ENCODE data around the gene PRKCB.

PRKCB gene

DNA sequence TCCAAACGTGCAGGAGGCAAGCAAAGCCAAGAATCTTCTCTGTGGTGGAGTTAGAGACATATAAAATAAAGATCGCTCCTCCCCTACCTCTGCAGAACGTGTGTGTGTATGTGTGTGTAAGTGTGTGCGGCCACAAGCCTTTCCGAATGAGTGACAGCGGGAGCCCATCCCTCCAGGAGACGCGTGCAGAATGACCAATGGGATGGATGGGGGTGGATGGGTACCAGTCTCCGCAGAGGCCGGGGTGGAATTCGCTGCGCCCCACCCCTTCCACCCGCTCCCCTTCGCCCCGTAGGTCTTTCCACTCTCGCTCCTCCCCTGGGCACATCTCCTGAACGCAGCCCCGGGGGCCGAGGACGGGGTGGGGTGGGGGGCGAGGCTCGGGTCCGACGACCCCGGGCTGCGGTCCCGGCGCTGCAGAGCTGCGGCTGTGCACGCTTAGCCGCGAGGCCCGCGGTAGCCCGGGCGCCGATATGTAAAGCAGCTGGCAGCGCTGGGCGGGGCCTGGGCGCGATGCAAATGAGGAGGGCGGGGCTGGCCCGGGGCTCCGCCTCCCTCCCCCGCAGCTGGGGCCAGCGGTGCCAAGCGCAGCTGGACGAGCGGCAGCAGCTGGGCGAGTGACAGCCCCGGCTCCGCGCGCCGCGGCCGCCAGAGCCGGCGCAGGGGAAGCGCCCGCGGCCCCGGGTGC lies at the start of gene PRKCB:
PRKCB (plus strand) TSS at position 594 of the 688 bp plus-strand sequence.
- peak; percentile 93 for DNase-seq

DNA sequence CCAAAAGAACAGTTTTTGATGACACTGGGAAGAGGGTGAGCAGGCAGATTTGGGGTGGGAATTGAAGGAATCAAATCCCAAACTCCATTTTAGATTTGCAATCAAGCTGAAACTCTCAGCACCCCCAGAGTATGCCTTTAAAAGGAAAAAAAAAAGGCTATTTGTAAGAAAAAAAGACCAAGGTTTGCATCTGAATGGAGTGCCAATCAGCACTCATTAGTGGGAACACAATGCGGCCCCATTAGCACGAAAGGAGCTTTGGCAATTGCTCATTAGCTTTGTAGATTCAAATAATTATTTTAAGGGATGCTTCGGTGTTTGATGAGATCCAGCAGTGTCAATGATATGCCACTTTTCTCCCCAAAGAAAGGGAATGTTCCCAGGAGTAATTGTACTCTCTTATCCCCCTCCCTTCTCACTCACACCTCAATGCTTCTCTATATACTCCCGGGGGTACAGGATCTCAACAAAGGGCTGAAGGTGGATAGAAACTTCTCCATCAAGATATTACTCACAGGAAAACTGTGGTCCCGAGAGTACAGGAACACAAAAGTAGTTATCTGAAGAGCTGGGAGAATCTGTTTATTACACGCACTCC lies 48.7 kb upstream of the PRKCB start:
- no peak for DNase-seq

DNA sequence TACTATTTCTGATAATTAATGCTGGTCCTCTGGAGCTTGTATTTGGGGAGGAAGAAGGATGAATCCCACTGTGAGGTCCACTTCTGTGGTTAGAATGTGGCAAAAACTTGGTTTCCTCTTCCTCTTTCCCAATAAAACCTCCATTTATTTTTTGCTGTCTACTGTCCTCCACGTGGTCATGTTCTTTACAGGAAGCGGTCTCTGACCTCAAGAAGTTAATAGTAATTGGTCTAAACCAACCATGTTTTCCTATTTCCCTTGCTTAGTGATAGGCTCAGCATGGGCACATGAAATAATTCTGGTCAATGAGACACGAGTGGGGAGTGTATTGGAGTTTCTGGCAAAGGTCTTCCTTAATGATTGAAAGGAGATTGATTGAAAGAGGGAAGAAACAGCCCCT lies 47.1 kb upstream of the PRKCB start:
- DNase-seq, result no peak

DNA sequence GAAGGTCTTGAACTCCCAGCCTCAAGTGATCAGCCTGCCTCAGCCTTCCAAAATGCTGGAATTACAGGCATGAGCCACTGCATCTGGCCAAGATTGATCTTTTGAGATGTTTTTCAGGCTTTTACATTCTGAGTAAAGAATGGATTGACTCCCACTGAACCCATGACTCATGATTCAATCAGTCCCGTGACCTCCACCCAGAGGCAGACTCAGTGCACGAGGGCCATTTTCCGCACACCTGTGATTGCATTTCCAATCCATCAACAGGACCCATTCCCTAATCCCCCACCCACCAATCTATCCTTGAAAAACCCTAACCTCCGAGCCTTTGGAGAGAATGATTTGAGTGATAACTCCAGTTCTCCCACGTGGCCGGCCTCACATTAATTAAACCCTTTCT lies 40.4 kb upstream of the PRKCB start:
- no peak for DNase-seq

DNA sequence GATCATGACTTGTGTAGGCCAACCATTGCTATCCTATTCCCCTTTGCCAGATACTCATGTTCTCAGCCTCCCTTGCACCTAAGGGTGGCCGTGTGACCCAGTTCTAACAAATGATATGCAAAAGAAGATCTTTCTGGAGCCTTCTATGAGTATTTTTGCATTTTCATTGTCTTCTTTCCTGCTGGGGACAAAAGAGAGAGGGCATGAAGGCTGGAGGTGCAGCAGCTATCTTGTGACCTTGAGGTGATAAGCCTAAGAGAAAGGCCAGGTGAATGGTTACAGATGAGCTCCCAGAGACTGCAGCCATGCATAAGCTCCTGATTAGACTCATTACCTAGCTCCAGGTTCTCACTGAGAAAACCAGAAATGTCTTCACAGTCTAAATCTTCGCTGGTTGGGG lies 38.8 kb upstream of the PRKCB start:
- no peak for DNase-seq

DNA sequence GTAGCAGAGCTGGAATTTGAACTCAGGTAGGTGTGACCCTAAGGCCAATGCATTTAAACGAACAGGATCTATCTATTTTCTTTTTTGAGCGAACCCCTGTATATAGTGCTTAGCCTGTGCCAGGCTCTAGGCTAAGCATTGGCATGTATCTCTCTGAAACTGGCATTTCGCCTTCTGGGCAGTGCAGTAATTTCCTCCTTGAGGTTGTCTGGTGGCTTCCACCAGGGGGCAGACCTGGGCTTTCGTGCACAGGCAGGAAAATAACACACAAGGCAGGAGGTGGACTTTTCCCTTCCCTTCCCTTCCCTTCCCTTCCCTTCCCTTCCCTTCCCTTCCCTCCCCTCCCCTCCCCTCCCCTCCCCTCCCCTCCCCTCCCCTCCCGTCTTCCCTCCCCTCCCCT lies 34.4 kb upstream of the PRKCB start:
- peak; percentile 80 for DNase-seq

DNA sequence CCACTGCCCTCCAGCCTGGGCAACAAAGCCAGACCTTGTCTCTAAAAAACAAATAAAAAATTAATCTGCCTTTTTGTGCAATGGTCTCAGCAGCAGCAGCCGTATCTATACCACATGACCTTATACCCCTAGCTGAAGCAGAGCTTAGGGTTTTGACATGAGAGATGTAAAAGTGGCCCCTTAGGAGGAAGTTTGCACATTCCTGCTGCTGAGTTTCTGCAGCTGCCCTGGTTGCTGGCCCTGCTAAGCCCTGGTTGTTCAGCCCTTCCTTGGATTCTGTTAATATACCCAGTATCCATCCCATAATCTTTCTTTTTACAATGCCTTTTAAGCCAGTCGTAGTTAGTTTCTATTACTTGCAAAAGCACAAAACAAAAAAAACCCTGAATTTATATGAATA lies 33.0 kb upstream of the PRKCB start:
- no peak for DNase-seq

DNA sequence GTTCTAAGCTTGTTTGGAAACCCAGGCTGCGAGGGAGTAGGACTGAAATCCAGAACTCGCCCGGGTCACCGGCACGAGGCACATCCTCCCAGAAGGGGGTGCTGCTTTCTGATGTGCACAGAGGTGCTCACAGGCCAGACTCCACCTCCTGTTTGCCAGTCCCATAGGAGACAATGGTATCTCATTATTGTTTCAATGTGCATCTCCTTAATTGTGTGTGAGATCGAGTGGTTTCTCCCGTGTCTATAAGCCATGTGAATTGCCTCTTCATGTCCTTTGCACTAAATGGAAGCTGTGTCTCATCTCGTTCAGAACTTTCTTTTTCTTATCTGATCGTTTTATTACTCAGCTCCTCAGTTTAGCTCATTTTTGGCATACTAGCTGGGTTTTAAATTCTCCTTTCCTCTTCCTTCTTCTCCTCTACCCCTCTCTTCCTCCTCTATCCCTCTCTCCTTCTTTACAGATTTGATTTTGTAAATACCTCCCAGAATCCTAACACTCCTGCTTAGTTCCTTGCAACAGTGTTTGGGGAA lies 32.1 kb upstream of the PRKCB start:
- peak; percentile 72 for DNase-seq

DNA sequence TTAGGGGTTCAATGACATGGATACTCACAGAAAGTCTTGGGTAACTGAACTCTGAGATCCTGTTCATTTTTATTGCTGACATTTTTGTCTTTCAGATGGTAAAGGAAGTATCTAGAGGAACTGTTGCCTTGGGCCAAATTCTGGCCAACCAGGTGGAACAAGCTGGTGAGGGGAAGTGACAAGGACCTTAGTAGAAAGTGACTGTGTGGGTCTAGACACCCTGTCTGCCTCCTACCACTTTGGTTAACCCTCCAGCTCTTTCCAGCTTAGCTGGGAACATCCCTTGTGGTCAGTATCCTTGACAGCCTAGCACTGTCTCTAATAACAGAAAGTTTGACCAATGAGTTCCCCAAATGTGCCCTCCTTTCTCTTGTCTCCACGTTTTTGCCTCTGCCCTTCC lies 28.8 kb upstream of the PRKCB start:
- no peak for DNase-seq

DNA sequence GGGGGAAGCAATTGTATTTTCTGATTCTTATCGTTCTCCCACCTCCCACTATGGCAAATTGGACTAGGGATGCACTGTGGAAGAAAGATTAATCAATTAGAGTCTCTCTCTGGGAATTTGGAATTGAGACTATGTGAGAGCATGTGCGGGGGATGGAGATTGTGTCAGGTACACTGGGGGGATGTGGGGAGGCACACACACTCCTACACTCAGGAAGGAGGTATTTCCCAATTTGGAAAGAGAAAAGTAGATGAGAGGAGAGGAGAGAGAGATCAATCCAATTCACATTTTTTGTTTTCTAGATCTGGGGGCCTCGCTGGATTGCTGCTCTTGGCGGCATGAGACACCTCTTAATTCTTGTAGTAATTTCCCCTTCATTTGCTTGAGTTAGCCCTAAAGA lies 14.3 kb upstream of the PRKCB start:
- no peak for DNase-seq

DNA sequence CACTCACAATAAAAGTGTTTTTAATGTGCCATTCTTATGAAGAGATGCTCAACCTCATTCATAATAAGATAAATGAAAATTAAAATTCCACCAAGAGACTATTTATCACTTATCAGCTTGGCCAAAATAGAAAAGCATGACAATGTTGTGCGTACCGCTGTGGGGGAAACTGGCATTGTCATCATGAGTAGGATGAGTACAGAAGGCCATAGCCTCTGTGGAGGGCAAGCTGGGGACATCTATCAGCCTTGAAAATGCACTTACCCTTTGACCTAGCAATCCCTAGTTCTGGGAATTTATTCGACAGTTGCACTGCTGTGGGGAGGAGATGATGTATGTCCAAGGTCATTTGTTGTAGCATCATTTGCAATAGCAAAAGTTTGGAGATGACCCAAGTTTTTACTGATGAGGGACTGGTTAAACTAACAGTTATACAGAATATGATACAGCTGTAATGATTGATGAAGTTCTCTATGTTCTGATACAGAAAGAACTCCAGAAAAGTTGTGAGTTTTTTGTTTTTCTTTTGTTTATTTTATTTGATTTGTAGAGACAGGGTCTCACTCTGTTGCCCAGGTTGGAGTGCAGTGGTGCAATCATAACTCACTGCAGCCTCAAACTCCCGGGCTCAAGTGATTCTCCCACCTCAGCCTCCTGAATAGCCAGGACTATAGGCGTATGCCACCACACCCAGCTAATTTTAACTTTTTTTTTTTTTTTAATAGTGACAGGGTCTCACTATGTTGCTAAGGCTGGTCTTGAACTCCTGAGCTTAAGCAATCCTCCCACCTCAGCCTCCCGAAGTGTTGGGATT lies 13.7 kb upstream of the PRKCB start:
- DNase-seq, result no peak

DNA sequence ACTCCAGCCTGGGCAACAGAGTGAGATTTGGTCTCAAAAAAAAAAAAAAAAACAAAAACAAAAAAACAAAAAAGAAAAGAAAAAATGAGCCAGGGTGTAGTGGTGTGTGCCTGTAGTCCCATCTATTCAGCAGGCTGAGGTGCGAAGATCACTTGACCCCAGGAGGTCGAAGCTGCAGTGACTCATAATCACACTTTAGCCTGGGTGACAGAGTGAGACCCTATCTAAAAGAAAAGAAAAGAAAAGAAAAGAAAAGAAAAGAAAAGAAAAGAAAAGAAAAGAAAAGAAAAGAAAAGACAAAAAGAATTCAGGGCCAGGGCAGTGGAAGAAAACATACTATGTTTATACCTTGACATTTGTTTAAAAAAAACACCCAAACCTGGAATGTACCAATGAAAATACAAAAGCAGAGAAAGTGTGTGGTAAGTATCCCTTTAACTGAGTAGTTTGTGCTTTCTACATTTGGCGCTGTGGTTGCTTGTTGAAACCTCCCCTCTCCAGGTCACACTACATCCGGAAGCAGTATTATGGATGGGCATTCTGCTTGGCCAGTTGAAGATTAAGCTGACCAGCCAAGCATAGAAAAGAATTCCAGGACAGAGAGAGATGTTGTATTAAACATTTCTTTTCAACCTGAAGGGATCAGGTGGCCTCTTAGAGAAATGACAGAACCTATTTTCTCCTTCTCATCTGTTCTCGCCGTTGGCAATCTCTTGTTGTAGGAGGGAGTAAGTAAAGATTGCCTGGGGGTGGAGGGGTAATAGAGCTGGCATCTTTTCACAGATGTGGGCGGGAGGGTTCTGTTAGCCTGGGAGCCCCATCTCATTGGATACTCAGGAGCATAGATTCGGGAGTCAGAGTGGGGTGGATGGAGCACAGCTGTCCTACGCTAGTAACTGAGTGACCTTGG lies 12.1 kb upstream of the PRKCB start:
- no peak for DNase-seq

DNA sequence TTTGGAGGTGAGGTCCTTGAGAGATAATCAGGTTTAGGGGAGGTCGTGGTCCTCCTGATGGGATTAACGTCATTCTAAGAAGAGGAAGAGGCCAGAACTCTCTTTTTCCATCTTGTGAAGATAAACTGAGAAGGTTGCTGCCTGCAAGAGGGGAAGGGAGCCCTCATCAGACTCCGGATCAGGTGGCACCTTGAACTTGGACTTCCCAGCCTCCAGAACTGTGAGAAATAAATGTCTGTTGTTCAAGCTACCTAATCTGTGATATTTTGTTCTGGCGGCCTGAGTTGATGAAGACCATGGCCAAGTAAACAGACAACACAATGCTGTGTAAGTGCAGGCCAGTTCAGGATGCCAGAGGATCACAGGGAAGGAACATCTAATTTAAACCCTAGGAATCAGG lies 10.9 kb upstream of the PRKCB start:
- DNase-seq, result no peak

DNA sequence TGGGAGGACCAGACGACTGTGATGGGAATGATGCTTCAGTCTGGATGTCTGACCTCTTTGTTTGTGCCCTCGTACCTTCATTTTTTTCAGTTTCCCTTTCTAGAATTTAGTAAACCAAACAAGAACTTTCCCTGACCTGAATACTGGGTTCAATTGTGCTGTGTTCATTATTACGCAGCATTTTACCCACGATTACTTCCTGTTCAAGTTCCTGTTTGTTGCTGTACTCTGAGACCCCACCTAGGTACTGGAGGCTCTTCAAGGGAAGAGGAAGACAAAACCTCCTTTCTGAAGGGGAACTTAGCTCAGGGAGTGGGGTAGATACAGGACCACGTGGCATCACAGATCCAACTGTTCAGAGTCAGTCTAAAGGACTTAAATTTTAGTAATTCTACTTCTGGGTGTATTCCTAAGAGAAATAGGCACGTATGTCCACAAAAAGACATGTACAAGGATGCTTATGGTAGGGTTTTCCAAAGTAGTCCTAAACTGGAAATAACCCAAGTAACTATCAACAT lies 9.2 kb upstream of the PRKCB start:
- DNase-seq, result no peak

DNA sequence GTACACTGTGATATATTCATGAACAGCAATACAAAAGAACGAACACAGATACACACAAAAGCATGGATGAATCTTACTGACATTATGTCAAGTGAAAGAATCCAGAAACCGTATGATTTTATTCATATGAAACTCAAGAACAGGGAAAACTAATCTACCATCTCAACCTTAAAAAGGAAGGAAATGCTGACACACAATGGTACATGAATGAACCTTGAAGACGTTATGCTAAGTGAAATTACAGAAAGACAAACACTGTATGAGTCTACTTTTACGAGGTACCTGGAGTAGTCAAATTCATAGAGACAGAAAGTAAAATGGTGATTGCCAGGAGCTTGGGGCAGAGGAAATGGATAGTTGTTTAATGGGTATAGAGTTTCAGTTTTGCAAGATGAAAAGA lies 8.7 kb upstream of the PRKCB start:
- DNase-seq, result no peak

DNA sequence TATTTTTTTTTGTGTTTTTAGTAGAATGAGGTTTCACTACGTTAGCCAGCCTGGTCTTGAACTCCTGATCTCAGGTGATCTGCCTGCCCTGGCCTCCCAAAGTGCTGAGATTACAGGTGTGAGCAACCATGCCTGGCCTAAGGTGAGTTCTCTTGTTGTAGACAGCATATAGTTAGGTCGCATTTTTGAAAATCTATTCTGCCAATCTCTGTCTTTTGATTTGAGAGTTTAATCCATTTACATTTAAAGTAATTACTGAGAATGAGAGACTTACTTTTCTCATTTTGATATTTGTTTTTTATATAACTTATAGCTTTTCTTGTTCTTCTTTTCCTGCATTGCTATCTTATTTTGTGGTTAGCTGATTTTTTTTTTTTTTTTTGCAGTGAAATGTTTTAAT lies 6.3 kb upstream of the PRKCB start:
- DNase-seq, result no peak

DNA sequence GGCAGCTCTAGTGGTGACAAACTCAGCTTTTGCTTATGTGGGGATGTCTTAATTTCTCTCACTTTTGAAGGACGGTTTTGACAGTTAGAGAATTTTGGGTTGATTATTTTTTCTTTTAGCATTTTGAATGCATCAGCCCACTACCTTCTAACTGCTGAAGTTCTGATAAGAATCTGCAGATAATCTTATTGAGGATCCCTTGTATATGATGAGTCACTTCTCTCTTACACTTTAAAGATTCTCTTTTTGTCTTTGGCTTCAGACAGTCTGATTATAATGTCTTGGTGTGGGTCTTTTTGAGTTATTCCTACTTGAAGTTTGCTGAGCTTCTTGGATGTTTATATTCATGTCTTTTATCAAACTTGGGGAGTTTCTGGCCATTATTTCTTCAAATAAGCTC lies 5.5 kb upstream of the PRKCB start:
- no peak for DNase-seq

DNA sequence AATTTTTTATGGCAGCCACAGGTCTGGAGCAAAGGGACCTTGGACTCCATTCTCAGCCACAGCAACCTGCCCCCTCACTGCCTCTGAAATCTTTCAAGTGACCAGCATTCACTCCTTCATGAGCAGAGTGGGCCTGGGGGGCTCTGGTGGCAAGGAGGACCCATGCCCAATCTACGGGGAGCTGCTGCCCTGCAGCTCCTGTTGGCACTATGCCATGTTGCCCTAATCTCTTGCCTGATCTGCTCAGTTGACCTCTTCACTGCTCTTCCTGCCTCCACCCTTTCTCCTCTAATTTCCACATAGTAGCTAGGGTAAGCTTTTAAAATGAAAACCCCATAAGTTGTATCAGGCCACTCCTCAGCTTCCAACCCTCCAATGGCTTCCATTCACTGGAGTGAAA lies 2.9 kb upstream of the PRKCB start:
- DNase-seq, result no peak

DNA sequence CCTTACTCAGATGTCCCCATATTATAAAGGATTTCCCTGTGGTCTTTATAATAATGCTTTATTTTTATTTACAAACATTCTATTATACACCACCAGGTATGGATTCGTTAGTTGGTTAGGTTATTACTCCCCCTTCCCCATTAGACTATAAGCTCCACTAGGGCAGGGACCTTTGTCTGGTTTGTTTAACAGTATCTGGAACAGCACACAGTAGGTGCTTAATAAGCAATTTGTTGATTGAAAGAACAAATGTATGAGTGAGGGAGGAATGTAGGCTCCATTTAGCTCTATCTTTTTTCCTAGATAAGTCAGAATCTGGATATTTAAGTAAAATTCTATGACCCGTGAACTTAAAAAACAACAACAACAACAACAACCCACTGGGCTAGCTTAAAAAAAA lies 2.3 kb upstream of the PRKCB start:
- no peak for DNase-seq

DNA sequence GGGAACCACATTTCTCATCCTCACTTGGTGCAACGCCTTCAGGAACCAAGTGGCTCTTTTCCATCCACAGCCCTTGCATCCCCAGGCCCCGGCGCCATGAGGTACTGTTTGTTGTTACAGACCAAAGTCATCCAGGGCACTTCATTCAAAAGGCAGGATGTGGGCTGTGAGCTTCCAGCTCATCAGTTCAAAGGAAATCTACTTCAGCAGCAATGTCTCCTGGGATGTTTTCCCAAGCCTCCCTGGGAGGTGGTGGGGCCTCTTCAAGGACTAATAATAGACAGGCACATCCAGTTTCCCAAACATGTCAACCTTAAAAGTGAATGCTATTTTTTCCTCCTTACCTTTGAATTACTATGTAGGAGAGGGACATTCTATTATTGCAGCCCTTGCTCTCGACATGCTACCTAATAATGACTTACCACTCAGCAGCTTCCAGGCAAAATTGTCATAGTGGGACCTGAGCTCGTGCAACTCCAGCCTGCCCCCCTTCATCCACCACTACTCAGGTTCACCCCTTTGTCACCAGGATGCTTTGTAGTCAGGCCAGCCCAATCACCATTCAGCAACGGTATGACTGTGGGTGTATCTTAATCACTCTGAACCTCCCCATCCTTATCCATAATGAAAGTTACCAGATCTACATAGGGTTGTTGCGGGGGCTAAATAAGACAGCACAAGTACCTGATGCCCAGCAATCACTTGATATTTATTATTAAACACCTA lies 1.7 kb upstream of the PRKCB start:
- no peak for DNase-seq

DNA sequence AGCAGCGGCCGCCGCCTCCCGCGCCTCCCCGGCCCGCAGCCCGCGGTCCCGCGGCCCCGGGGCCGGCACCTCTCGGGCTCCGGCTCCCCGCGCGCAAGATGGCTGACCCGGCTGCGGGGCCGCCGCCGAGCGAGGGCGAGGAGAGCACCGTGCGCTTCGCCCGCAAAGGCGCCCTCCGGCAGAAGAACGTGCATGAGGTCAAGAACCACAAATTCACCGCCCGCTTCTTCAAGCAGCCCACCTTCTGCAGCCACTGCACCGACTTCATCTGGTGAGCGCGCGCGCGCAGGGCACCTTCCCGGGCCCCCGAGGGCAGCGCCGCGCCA lies 258 bp downstream of the PRKCB start:
- DNase-seq, result peak; percentile 37
